Stimulated activated CD4-positive, alpha-beta T cell treated with anti-CD3 and anti-CD28 coated beads, Interleukin-15, amount 100 ng/mL, for 24 hours (primary cell): ENCODE measurements around the gene OPRL1.
"Not testable (repeated sequence)": the region's sequence is repeated elsewhere in the genome, so short reads cannot be mapped to it uniquely, and the experiment has no call there.

Experiments
- DNase-seq: peaks from one replicate; pipeline ENCODE4 v3.0.0-alpha.2; 2020

OPRL1 gene

GRCh38 chr20:64105846-64106434 lies 26.1 kb downstream of the OPRL1 start:
- no peak for DNase-seq

GRCh38 chr20:64106435-64106961 lies 26.6 kb downstream of the OPRL1 start:
- no peak for DNase-seq

- DNase-seq, result peak; percentile 32
Measured at GRCh38 chr20:64106981-64107735, 27.3 kb downstream of the OPRL1 start, which contains the start of gene NPBWR2. Gene NPBWR2 (minus strand): TSS chr20:64107565. CDS start chr20:64106831, 734 bp downstream.

GRCh38 chr20:64107736-64108457 lies 28.0 kb downstream of the OPRL1 start:
- no peak for DNase-seq

GRCh38 chr20:64108731-64109681 lies 29.1 kb downstream of the OPRL1 start:
- DNase-seq, result no peak

GRCh38 chr20:64109831-64110391 lies 30.0 kb downstream of the OPRL1 start:
- no peak for DNase-seq

GRCh38 chr20:64110411-64111068 lies 30.7 kb downstream of the OPRL1 start:
- DNase-seq, result no peak

GRCh38 chr20:64111841-64112641 lies 32.2 kb downstream of the OPRL1 start:
- no peak for DNase-seq

- DNase-seq, result no peak
Measured at GRCh38 chr20:64112691-64113443, 33.0 kb downstream of the OPRL1 start.

- DNase-seq, result no peak
Measured at GRCh38 chr20:64113444-64113775, 33.5 kb downstream of the OPRL1 start.

GRCh38 chr20:64113796-64114355 lies 34.0 kb downstream of the OPRL1 start:
- no peak for DNase-seq

- DNase-seq, result no peak
Measured at GRCh38 chr20:64114356-64114971, 34.6 kb downstream of the OPRL1 start.

GRCh38 chr20:64115171-64115911 lies 35.5 kb downstream of the OPRL1 start:
- DNase-seq, result no peak

- DNase-seq, result no peak
Measured at GRCh38 chr20:64116016-64116415, 36.1 kb downstream of the OPRL1 start.

GRCh38 chr20:64116541-64117431 lies 36.9 kb downstream of the OPRL1 start:
- no peak for DNase-seq

GRCh38 chr20:64117432-64117777 lies 37.5 kb downstream of the OPRL1 start:
- not testable (repeated sequence) for DNase-seq

- DNase-seq, result no peak
Measured at GRCh38 chr20:64119301-64119680, 39.4 kb downstream of the OPRL1 start.
